Astrocyte (in vitro differentiated cells and primary cell): Measurements from ENCODE around the gene FBXO11. TPM values are rescaled to one million over a fixed set of nuclear protein-coding genes. Genes with fewer than 3 reads are reported as not detected.

ENCODE experiments used
- DNase-seq: peaks from one replicate; pipeline ENCODE4 v3.0.0-alpha.2; 2010; ENCODE audit warnings: low read depth
- FAIRE-seq: peaks from 2 replicates; lab custom pipeline; 2011; peaks lifted over from hg19 to GRCh38; lab: Jason Lieb, UNC
- H2AFZ ChIP-seq: 2 replicates; pipeline ENCODE4 v1.6.0; 2012; ENCODE audit warnings: low read depth, low read length, inconsistent platforms
- H3K27ac ChIP-seq: 2 replicates; pipeline ENCODE4 v1.5.1; 2011; ENCODE audit warnings: low read depth, low read length, inconsistent platforms
- H3K27me3 ChIP-seq: 2 replicates; pipeline ENCODE4 v1.6.0; 2011; ENCODE audit warnings: low read length, inconsistent platforms; ENCODE audit not compliant: insufficient read depth
- H3K36me3 ChIP-seq: 2 replicates; pipeline ENCODE4 v1.5.1; 2011; ENCODE audit warnings: low read length, inconsistent platforms; ENCODE audit not compliant: insufficient read depth
- H3K4me1 ChIP-seq: 2 replicates; pipeline ENCODE4 v1.5.1; 2011; ENCODE audit warnings: low read length, inconsistent platforms; ENCODE audit not compliant: insufficient read depth
- H3K4me2 ChIP-seq: 2 replicates; pipeline ENCODE4 v1.6.0; 2012; ENCODE audit warnings: low read length, inconsistent platforms
- H3K4me3 ChIP-seq: 2 replicates; pipeline ENCODE4 v1.5.1; 2011; ENCODE audit warnings: low read depth, mild to moderate bottlenecking, low read length, inconsistent platforms; ENCODE audit not compliant: insufficient read depth
- H3K79me2 ChIP-seq: 2 replicates; pipeline ENCODE4 v1.6.0; 2012; ENCODE audit warnings: mild to moderate bottlenecking, low read length, inconsistent platforms; ENCODE audit not compliant: insufficient read depth
- H3K9ac ChIP-seq: 2 replicates; pipeline ENCODE4 v1.6.0; 2012; ENCODE audit warnings: mild to moderate bottlenecking, low read length, inconsistent platforms
- H3K9me3 ChIP-seq: 2 replicates; pipeline ENCODE4 v1.5.1; 2012; ENCODE audit warnings: low read depth, mild to moderate bottlenecking, low read length, inconsistent platforms; ENCODE audit not compliant: insufficient read depth
- H4K20me1 ChIP-seq: 2 replicates; pipeline ENCODE4 v1.6.0; 2012; ENCODE audit warnings: low read length, inconsistent platforms; ENCODE audit not compliant: insufficient read depth
- H3K27ac Mint-ChIP-seq: one replicate; pipeline ENCODE4 v1.8.0; 2021; ENCODE audit warnings: mild to moderate bottlenecking, mixed read lengths; ENCODE audit not compliant: unreplicated experiment
- H3K27me3 Mint-ChIP-seq: one replicate; pipeline ENCODE4 v1.8.0; 2021; ENCODE audit warnings: low read depth, mixed read lengths; ENCODE audit not compliant: unreplicated experiment
- H3K36me3 Mint-ChIP-seq: one replicate; pipeline ENCODE4 v1.8.0; 2021; ENCODE audit warnings: low read depth, mixed read lengths; ENCODE audit not compliant: unreplicated experiment
- H3K4me1 Mint-ChIP-seq: one replicate; pipeline ENCODE4 v1.8.0; 2021; ENCODE audit warnings: low read depth, mixed read lengths; ENCODE audit not compliant: unreplicated experiment
- H3K4me3 Mint-ChIP-seq: one replicate; pipeline ENCODE4 v1.8.0; 2021; ENCODE audit warnings: mild to moderate bottlenecking, moderate library complexity, mixed read lengths; ENCODE audit not compliant: unreplicated experiment
- H3K9me3 Mint-ChIP-seq: one replicate; pipeline ENCODE4 v1.8.0; 2021; ENCODE audit warnings: mild to moderate bottlenecking, mixed read lengths; ENCODE audit not compliant: unreplicated experiment
- EZH2 ChIP-seq: IDR thresholded peaks from 2 replicates; pipeline ENCODE4 v1.6.1; 2012; ENCODE audit warnings: mild to moderate bottlenecking, low read length, inconsistent platforms; ENCODE audit not compliant: insufficient read depth
- total RNA-seq: library from RNA; stranded (reverse); gene quantifications from 2 replicates; pipeline ENCODE4 v1.2.1, GENCODE V29; 2021
- TF ChIP-seq, protein P1 (sequence below): IDR thresholded peaks from 2 replicates; pipeline ENCODE4 v1.5.1; 2011; ENCODE audit warnings: low read depth, mild to moderate bottlenecking, inconsistent platforms, low read length, moderate library complexity; ENCODE audit not compliant: insufficient read depth

Gene FBXO11
- total RNA-seq, 1 donor from 2014 or later, result 70.8 TPM

DNA sequence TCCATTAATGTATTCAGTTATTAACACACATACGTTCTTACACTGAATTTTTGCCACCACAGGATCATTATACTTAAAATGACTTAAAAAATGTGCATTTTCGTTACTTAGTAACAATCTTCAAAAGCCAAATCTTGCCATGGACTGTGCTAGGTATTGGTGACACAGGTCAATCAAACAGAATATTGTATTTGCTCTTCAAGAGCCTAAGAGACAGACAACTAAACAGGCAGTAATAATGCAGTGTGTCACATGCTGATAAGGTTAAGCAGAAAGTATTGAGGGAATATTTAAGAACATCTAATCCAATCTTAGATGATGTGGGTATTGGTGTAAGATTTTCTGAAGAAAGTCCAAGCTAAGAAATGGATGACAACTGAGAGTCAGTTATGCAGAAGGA lies 56.9 kb downstream of the FBXO11 start:
- peaks cover 87% of the 10 kb centered on the region for H4K20me1 ChIP-seq

DNA sequence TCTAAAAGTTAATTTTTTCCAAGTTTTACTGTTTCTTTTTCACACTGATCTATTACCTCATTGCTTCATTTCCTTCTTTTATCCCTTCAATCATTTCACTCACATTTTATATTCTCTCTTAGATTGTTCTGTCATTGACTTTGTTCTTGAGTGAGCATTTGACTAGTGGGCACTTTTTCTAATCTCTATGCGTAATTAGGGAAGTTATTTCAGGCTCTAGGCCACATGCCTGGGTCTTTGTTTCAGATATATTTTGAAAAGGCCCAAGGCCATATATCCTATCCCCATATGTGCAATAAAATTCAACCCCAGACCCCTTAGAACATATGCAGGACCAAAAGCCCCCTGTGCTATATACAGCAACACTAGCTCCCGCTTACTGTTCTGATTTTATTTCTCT lies 62.1 kb downstream of the FBXO11 start:
- no peaks in the 10 kb centered on the region for H3K4me1 ChIP-seq

More for the DNA sequence above, 56.9 kb downstream of the FBXO11 start:
- no peaks in the 10 kb centered on the region for H3K36me3 ChIP-seq
- no peak for FAIRE-seq
- TF ChIP-seq, protein P1, sequence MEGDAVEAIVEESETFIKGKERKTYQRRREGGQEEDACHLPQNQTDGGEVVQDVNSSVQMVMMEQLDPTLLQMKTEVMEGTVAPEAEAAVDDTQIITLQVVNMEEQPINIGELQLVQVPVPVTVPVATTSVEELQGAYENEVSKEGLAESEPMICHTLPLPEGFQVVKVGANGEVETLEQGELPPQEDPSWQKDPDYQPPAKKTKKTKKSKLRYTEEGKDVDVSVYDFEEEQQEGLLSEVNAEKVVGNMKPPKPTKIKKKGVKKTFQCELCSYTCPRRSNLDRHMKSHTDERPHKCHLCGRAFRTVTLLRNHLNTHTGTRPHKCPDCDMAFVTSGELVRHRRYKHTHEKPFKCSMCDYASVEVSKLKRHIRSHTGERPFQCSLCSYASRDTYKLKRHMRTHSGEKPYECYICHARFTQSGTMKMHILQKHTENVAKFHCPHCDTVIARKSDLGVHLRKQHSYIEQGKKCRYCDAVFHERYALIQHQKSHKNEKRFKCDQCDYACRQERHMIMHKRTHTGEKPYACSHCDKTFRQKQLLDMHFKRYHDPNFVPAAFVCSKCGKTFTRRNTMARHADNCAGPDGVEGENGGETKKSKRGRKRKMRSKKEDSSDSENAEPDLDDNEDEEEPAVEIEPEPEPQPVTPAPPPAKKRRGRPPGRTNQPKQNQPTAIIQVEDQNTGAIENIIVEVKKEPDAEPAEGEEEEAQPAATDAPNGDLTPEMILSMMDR, result no peak
- TF ChIP-seq EZH2, result no peak
- no peaks in the 10 kb centered on the region for H3K27me3 ChIP-seq
- no peaks in the 10 kb centered on the region for H3K9me3 ChIP-seq
- H3K79me2 ChIP-seq, result peaks cover 99% of the 10 kb centered on the region
- no peaks in the 10 kb centered on the region for H3K4me1 ChIP-seq
- H3K4me3 ChIP-seq, result no peak overlapping the region
- H3K9ac ChIP-seq, result no peak overlapping the region
- no peak overlapping the region for H3K27ac Mint-ChIP-seq
- H3K27me3 Mint-ChIP-seq, result no peaks in the 10 kb centered on the region
- H3K36me3 Mint-ChIP-seq, result peaks cover 1% of the 10 kb centered on the region
- no peaks in the 10 kb centered on the region for H3K9me3 Mint-ChIP-seq
- H3K27ac ChIP-seq, result no peak overlapping the region
- H3K4me1 Mint-ChIP-seq, result peaks cover 6% of the 10 kb centered on the region
- no peak for DNase-seq
- no peak overlapping the region for H3K4me2 ChIP-seq
- H2AFZ ChIP-seq, result no peak overlapping the region
- H3K4me3 Mint-ChIP-seq, result no peak overlapping the region

DNA sequence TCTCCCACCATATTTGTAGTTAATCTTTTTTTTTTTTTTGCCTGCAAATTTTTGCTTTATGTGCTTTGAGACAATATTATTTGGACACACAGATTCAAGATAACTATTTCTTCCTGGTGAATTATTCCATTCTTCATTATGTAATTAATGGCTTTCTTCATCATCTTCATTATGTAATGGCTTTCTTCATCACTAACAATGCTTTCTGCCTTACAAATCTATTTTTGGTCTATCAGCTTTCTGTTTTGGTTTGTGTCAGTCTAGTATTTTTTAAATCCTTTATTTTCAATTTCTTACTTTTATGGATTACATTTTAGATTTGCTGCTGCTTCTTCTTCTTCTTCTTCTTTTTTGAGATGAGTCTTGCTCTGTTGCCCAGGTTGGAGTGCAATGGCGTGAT lies 62.9 kb downstream of the FBXO11 start:
- Histone ChIP-seq H3K4me1 (no peaks in the 10 kb centered on the region), H3K36me3 (peaks cover 2% of the 10 kb centered on the region), H2AFZ (no peak overlapping the region), H3K4me2 (no peak overlapping the region), H3K4me3 (no peak overlapping the region), H4K20me1 (peaks cover 72% of the 10 kb centered on the region), H3K27ac (no peak overlapping the region), H3K9ac (no peak overlapping the region), H3K27me3 (no peaks in the 10 kb centered on the region), H3K79me2 (peaks cover 89% of the 10 kb centered on the region), H3K9me3 (no peaks in the 10 kb centered on the region)
- Mint-ChIP-seq H3K4me3 (no peak overlapping the region), H3K36me3 (peaks cover 3% of the 10 kb centered on the region), H3K27ac (no peak overlapping the region), H3K4me1 (no peaks in the 10 kb centered on the region), H3K9me3 (no peaks in the 10 kb centered on the region), H3K27me3 (no peaks in the 10 kb centered on the region)
- DNase-seq (no peak), FAIRE-seq (no peak)
- TF ChIP-seq, protein P1, result no peak
- no peak for TF ChIP-seq EZH2

More for the DNA sequence above, 62.1 kb downstream of the FBXO11 start:
- Mint-ChIP-seq H3K9me3 (no peaks in the 10 kb centered on the region), H3K27ac (no peak overlapping the region), H3K36me3 (peaks cover 3% of the 10 kb centered on the region), H3K4me1 (peaks cover 2% of the 10 kb centered on the region), H3K27me3 (no peaks in the 10 kb centered on the region), H3K4me3 (no peak overlapping the region)
- TF ChIP-seq, protein P1, result no peak
- no peak for TF ChIP-seq EZH2
- no peak overlapping the region for H3K27ac ChIP-seq
- H3K36me3 ChIP-seq, result peaks cover 2% of the 10 kb centered on the region
- peaks cover 95% of the 10 kb centered on the region for H3K79me2 ChIP-seq
- H2AFZ ChIP-seq, result no peak overlapping the region
- FAIRE-seq, result no peak
- no peaks in the 10 kb centered on the region for H3K27me3 ChIP-seq
- DNase-seq, result no peak
- H3K4me3 ChIP-seq, result no peak overlapping the region
- H3K9me3 ChIP-seq, result no peaks in the 10 kb centered on the region
- H3K4me2 ChIP-seq, result no peak overlapping the region
- no peak overlapping the region for H3K9ac ChIP-seq
- H4K20me1 ChIP-seq, result peaks cover 72% of the 10 kb centered on the region
